NCI-H510A treated with DMSO at 0.1 percent for 48 hours (cell line): ENCODE measurements around the gene BABAM1.
A peak's percentile ranks its signal among the peaks of the same experiment; 100 is the strongest.
"Not testable (repeated sequence)": the region's sequence is repeated elsewhere in the genome, so short reads cannot be mapped to it uniquely, and the experiment has no call there.

Source experiments
- DNase-seq: peaks from one replicate; lab custom pipeline; 2025; lab: John Stamatoyannopoulos, UW

The BABAM1 gene

DNA sequence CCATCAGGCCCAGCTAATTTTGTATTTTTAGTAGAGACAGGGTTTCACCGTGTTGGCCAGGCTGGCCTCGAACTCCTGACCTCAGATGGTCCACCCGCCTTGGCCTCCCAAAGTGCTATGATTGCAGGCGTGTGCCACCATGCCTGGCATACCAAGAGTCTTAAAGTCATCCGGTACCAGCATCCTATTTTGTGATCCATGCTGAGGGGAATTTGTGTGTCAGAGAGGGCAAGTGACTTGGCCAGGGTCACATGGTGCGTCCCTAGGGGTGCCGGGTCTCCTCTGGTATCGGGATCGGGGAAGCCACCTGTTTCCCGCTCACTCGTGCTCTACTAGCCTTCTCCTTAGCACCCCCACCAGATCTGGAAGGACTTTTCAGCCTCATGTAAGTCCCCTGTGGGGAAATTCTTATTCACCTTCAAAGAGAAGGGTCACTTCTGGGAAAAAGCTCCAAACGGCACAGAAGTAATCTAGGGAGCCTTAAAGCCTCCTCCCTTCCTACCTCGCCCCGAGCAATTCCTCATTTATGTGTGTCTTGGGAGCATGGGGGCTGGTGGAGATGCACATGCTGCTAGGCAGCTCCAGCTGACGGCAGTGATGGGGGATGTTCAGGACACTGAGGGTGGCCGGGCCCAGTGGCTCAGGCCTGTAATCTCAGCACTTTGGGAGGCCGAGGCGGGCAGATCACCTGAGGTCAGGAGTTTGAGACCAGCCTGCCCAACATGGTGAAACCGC, 8.4 kb downstream of the BABAM1 start:
- no peak for DNase-seq

- no peak for DNase-seq
These were observed 12.2 kb downstream of the BABAM1 start for GRCh38 chr19:17279436-17279835.

DNA sequence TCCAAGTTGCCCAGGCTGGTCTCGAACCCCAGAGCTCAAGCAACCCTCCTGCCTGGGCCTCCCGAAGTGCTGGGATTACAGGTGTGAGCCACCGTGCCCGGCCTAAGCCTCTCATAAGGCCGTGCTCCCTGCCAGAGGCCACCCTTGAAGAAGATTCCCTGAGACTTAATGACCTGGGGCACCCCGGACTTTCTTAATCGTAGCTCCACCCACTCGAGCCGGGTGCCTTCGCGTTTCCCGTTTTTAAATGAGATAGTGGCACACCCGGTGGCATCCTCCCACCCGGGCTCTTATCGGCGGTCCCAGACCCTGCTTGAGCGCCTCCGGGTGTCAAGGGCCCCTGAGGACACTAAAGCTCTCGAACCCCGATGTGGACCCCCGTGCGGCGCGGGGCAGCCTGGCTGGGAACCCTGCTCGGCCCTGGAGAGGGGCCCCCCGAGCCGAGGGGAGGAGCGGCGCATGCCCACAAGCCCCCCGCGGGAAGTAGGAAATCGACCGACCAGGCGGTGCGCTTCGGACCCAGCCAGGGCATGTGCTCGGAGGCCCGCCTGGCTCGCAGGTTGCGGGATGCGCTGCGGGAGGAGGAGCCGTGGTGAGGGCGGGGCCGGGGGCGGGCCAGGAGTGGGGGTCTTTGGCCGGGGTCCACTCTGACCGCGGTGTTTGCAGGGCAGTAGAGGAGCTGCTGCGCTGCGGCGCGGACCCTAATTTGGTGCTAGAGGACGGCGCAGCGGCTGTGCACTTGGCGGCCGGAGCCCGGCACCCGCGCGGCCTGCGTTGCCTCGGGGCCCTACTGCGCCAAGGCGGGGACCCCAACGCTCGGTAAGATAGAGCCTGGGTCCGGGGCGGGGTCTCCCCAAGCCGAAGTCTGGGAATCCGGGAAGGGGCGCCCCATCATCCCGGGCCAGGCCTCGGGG, 14.4 kb downstream of the BABAM1 start, which contains the start of gene ANKLE1:
ANKLE1 (plus strand) TSS at position 511 of the 914 bp plus-strand sequence; CDS start at position 531, 20 bp downstream.
- no peak for DNase-seq

DNA sequence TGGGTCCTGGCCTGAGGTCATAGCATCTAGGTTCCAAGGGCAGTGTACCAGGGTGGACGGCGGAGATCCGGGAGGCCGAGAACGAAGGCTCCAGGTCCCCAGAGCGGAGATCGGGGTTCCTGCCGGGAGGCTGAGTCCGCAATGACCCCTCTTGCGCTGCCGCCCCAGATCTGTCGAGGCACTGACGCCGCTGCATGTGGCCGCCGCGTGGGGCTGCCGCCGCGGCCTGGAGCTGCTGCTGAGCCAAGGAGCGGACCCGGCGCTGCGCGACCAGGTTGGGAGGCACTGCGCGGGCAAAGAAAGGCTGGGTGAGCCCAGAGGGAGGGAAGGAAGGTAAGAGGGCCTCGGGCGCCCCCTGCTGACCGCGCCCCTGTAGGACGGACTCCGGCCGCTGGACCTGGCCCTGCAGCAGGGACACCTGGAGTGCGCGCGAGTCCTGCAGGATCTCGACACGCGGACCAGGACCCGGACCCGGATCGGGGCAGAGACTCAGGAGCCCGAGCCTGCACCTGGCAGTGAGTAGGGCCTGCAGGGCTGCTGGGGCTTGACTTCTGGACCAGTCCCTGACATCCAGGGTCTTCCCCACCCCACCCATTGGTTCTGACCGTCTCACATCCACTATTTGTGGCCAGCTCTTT, 15.4 kb downstream of the BABAM1 start:
- peak; percentile 87 for DNase-seq

DNA sequence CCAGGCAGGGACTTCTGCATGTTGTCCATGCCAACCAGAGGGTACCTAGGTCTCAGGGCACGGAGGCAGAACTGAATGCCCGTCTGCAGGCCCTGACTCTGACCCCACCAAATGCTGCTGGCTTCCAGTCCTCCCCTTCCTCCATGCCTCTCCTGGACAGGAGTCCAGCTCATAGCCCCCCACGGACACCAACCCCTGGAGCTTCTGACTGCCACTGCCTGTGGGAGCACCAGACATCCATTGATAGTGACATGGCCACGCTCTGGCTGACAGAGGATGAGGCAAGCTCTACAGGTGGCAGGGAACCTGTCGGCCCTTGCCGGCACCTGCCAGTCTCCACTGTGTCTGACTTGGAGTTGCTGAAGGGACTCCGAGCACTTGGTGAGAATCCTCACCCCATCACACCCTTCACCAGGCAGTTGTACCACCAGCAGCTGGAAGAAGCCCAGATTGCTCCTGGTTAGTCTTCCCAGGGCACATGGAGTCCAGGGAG, 16.3 kb downstream of the BABAM1 start:
- no peak for DNase-seq

- no peak for DNase-seq
These were observed 18.3 kb downstream of the BABAM1 start for GRCh38 chr19:17285415-17286135.

DNA sequence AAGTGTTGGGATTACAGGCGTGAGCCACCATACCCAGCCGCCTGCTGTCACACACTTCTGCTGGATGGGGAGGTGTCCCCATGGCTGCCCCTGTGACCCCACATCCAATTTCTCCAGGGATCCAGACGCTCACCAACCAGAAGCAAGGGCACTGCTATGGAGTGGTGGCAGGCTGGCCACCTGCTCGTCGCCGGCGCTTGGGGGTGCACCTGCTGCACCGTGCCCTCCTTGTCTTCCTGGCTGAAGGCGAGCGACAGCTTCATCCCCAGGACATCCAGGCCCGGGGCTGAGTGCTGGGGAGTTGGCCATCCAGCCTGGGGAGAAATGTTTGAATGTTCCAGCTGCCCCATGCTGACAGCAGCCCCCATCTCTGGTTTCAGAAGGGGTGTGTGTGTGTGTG, 19.0 kb downstream of the BABAM1 start:
- DNase-seq = no peak

DNA sequence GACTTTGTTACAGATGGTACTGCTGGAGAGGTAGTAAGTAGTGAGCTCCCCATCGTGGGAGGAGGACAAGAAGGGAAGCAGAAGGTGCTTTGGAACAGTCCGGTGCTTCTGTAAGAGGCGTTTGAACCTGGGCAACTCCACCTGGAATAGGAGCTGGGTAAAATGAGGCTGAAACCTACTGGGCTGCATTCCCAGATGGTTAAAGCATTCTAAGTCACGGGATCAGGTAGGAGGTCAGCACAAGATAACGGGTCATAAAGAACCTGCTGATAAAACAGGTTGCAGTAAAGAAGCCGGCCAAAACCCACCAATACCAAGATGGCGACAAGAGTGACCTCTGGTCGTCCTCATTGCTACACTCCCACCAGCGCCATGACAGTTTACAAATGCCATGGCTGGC, 19.5 kb downstream of the BABAM1 start:
- no peak for DNase-seq

DNA sequence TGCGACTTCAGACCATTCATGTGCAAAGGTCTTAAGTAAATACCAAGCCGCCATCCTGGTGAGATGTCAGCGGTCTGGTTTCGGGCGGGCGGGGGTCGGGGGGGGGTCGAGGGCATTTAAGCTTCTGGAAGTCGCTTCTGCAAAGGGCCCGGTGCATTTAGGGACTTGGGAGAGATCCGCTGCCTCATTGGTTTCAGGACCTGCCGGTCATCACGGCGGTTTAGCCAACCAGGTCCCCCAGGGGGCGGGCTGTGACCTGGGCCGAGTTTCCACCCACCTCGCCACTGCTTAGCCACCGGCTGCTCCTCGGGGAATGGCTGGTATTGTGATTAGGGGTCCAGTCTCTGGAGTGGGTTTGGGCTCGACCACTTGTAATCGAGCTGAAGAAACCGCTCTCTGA, 22.2 kb downstream of the BABAM1 start:
- peak; percentile 3 for DNase-seq

DNA sequence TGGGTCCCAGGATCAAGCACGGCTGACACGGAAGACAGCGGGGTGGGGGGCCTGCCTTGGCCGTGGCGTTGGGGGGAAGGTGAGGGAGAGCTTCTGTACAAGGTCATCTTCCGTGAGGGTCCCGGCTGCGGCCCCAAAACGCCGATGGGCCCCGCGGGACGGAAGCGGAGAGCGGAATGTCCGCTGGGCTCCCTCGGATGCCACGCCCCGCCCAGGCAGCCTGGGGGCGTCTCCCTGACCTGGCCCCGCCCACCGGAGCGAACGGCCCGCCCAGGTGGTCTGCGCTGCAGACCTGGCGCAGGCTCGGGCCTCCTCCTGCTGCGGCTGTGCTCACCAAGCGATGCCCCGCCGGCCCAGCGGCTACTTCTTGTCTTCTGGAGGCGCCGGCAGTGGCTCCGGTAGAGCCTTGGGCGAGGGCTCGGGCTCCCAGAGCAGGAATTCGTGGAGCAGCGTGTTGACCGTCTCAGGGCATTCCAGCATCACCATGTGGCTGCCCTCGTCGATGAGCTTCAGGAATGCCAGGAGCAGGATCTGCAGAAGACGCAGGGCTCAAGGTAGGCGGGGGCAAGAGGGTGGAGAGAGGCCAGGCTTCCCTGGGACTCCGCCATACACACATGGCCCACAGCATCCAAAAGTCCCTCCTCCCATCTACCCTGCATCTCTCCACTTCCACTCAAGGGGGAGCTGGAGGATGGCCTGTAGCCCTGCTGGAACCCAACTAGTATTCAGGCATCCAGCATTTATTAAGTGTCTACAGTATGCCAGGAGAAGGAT, 25.2 kb downstream of the BABAM1 start:
- DNase-seq = peak; percentile 8

GRCh38 chr19:17293605-17294004, 26.4 kb downstream of the BABAM1 start:
- DNase-seq = no peak

GRCh38 chr19:17294051-17294891, 27.0 kb downstream of the BABAM1 start:
- no peak for DNase-seq

DNA sequence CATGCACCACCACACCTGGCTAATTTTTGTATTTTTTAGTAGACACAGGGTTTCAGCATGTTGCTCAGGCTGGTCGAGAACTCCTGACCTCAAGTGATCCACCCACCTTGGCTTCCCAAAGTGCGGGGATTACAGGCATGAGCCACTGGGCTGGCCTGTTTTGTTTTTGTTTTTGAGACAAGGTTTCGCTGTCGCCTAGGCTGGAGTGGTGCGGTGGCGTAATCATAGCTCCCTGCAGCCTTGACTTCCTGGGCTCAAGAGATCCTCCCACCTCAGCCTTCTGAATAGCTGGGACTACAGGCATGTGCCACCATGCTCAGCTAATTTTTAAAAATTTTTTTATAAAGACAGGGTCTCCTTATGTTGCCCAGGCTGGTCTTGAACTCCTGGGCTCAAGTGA, 28.3 kb downstream of the BABAM1 start:
- not testable (repeated sequence) for DNase-seq

GRCh38 chr19:17296273-17296672, 29.0 kb downstream of the BABAM1 start:
- DNase-seq = no peak

GRCh38 chr19:17296976-17297375, 29.7 kb downstream of the BABAM1 start:
- DNase-seq = no peak

DNA sequence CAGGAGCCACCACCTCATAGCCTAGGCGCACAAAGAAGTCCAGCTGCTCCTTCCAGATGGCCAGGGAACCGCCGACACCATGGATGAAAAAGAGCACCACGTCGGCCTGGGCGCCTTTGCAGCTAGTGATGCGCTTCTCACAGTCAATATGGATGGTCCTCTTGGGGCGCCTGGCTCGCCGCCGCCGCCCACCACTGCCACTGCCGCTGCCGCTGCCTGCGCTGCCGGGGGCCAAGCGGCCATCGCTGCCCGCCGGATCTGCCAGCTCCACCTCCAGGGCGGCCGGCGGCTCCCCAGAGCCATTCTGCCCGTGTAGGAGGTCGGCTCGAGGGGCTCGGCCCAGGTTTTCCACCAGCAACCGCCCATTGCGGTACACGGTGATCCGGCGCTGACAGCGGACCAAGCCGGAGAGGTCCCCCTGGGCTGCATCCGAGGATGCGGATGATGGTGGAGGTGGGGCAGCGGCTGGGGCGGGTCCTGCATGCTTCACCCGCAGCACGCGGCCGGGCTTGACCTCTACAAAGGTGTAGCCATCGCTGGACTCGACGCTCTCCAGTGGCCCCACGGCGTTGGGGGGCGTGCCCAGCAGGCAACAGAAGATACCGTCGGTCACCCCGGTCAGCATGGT, 33.9 kb downstream of the BABAM1 start:
- DNase-seq = no peak

DNA sequence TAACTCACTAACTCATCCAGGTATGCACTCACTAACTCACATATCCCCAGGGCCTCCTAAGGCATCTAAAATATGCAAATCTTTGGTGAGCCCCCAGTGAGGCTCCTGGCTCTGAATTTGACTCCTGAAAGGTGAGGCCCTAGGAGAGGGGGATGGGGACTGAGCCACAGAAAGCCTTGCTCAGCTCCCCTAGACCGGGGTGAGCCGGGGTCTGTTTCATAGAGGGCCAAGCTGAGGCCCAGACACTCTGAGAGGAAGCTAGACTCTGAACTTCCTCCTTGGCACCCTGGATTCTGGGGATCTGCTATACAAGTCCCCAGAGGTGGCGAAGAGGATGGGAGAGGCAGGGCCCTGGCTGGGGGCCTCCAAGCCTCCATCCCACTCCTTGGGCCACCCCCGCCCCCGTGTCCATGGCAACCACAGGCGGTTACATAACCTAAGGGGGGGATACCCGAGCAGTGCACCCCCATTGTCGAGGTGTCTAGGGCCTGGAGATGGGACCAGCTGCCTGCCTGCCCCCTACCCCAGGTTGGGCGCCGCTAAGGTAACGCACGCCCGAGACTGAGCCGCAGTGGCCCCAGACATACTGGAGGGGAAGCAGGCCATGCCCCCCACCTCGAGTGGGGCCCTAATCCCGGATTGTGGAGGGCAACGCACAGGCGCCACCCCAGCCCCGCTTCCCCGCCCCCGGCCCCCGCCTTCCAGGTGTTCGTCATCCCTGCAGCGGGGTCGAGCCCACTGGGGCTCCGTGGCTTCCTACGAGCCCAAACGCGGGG, 35.3 kb downstream of the BABAM1 start:
- no peak for DNase-seq

- DNase-seq = peak; percentile 94
These were observed 36.1 kb downstream of the BABAM1 start, which contains the start of gene ABHD8 for GRCh38 chr19:17303167-17303939. Gene ABHD8 (minus strand): TSS chr19:17303425. CDS start chr19:17301616, 1,809 bp downstream.
